Measurements from ENCODE around the gene PRRT3.

DNA sequence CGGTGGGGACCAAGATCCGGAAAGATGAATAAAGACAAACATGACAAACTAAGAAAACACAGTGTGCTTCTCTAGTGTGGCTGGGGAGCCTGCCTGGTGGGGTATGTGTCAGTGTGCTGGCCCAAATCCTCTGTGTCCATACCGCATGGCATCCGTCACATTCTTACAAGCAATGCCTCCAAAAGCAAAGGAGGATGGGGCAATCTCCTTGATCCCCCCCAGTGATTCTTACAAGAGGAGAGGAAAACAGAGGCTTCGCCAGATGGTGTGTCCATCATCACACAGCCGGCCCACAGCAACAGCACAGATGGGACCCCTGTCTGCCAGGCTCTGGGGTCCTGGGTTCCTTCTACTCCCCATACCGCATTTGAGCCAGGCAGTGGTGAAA, 35.9 kb downstream of the PRRT3 start:
- TF ChIP-seq, protein P1, sequence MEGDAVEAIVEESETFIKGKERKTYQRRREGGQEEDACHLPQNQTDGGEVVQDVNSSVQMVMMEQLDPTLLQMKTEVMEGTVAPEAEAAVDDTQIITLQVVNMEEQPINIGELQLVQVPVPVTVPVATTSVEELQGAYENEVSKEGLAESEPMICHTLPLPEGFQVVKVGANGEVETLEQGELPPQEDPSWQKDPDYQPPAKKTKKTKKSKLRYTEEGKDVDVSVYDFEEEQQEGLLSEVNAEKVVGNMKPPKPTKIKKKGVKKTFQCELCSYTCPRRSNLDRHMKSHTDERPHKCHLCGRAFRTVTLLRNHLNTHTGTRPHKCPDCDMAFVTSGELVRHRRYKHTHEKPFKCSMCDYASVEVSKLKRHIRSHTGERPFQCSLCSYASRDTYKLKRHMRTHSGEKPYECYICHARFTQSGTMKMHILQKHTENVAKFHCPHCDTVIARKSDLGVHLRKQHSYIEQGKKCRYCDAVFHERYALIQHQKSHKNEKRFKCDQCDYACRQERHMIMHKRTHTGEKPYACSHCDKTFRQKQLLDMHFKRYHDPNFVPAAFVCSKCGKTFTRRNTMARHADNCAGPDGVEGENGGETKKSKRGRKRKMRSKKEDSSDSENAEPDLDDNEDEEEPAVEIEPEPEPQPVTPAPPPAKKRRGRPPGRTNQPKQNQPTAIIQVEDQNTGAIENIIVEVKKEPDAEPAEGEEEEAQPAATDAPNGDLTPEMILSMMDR (conservative IDR thresholded peaks at IDR 0.05), result no peak
- TF ChIP-seq EZH2 (IDR thresholded peaks at IDR 0.05; ENCODE audit: low read depth), result no peak

Measured in PC-9 (cell line).